ENCODE measurements around the gene LIMA1.
"Not testable (repeated sequence)": the region's sequence is repeated elsewhere in the genome, so short reads cannot be mapped to it uniquely, and the experiment has no call there.

LIMA1 gene

GRCh38 chr12:50246197-50246865 lies 37.0 kb downstream of the LIMA1 start:
- DNase-seq: no peak

GRCh38 chr12:50243507-50243906 lies 39.8 kb downstream of the LIMA1 start:
- no peak for DNase-seq

GRCh38 chr12:50242751-50243191 lies 40.5 kb downstream of the LIMA1 start:
- DNase-seq: no peak

DNA sequence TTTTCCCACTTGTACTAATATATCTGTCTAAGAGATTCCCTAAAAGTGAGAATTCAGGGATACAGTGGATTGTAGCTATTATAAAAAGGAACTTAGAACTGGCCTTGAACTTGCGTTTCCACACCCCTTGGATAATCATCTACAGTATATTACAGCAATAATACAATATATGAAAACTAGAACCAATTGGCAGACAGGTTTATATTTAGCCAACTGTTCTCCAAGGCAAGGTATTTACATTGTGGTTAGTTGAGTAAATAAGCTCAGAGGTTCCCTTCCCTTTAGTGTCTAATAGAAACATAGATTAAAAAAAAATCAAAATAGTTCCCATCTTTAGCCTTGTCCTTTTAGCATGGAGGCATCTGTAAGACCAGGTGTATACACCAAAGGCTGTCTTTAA lies 42.1 kb downstream of the LIMA1 start:
- DNase-seq: no peak

DNA sequence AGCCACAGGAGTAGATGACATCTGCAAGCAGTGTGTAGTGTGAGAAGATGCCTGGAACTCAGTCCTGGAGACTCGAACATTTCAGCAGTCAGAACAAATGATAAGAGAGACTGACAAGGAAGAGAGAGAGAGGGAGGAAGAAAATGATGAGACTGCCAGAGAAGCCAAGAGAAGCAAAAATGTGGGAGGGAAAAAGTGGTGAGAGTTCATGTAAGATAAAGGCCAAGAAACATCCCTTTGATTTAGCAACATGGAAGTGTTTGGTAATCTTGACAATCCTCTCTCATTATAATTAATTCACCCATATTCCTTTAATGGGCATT lies 42.6 kb downstream of the LIMA1 start:
- DNase-seq: no peak

DNA sequence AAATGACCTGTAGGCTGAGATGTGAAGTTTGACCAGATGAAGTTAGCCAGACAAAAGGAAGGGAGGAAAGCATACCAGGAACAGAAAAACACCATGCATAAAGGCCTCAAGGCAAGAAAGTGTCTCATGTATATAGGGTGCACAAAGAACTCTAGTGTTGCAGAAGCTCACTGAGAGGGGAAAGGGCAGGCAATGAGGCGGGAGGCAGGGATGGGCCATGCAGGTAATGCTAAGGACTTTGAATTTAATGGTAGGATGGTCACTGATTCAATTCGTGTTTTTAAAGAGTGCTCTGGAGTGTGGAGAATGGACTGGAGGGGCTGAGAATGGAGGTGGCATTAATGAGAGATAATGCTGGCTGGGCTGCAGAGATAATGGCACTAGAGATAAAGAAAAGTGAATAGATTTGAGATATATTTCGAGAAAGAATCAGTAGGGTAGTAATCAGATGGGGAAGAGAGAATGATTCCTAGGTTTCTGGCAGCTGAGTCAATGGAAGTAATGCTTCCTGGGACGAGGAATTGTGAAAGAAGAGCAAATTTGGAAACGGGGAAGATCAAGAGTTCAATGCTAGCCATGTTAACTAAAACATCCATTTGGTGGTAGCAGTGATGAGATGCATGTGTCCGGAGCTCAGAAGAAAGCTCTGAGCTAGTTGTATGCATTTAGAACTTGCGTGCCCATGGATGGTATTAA lies 43.1 kb downstream of the LIMA1 start:
- no peak for DNase-seq

DNA sequence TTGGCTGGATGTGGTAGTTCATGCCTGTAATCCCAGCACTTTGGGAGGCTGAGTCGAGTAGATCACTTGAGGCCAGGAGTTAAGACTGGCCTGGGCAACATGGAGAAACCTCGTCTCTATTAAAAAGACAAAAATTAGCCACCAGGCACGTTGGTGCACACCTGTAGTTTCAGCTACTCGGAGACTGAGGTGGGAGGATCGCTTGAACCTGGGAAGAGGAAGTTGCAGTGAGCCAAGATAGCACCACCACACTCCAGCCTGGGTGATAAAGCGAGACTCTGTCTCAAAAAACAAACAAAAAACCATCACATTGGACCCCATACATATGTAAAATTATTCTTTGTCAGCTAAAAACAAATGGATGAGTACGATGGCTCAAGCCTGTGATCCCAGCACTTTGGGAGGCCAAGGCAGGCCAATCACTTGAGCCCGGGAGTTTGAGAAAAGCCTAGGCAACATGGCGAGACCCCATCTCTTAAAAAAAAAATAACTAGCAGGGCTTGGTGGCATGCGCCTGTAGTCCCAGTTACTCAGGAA lies 43.9 kb downstream of the LIMA1 start:
- DNase-seq: no peak

DNA sequence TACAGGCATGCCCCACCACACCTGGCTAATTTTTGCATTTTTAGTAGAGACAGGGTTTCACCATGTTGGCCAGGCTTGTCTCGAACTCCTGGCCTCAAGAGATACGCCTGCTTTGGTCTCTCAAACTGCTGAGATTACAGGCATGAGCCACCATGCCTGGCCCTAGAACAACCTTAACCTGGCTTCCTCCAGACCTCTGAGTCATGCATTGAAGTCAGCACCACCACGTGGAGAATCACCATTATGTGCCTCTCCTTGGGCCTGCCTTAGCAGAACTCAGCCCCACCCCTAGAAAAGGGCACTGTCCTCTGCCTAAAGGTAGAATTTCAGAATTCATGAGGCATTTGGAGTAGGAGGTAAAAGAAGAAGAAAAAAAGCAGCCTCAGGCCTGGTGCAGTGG lies 49.0 kb downstream of the LIMA1 start:
- DNase-seq: no peak

GRCh38 chr12:50232771-50233209 lies 50.5 kb downstream of the LIMA1 start:
- DNase-seq: no peak

- no peak for DNase-seq
Measured at GRCh38 chr12:50232206-50232605, 51.1 kb downstream of the LIMA1 start.

GRCh38 chr12:50231346-50231745 lies 52.0 kb downstream of the LIMA1 start:
- DNase-seq: no peak

DNA sequence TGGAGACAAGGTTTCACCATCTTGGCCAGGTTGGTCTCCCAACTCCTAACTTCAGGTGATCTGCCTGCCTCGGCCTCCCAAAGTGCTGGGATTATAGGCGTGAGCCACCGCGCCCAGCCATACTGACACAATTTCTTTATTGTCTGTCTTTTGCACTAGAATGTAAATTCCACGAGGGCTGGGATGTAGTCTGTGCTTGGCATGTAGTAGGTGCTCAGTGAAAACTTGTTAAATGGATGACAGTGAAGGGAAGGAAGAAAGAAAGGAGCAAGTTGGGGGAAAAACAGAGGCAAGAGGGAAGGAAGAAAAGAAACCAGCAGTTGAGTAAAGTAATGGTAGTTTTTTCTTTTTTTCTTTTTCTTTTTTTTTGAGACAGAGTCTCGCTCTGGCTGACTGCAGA lies 53.1 kb downstream of the LIMA1 start:
- DNase-seq: no peak

DNA sequence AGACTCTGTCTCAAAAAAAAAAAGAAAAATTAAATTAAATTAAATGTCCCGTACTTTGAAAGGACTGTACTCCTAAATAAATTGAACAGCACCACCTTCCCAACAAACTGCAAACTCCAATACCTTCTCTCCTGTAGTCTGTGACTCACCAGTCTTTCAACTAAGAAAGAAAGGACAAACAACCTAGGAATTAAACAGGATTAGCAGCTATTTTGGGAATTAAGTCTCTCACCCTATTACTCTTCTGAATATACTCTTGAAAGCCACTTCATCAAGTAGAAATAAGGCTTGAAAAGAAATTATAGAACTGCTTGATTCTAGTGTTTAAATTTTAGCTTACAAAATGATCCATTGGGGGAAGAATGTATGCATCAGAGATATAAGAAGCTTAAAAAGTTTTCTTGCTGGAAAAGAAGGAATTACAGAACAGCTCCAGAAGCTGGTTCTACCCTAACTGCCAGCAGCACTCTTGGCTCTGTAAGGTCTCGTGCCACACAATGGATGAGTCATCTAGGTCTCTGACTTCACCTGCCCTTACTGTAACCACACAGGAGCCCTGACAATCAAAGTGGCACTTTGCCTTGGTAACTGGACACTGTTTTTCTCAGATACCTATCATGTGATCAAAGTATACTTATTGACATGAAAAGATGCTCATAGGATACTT lies 59.2 kb downstream of the LIMA1 start:
- peak; percentile 78 for DNase-seq

GRCh38 chr12:50222275-50222783 lies 61.0 kb downstream of the LIMA1 start:
- peak; percentile 67 for DNase-seq

DNA sequence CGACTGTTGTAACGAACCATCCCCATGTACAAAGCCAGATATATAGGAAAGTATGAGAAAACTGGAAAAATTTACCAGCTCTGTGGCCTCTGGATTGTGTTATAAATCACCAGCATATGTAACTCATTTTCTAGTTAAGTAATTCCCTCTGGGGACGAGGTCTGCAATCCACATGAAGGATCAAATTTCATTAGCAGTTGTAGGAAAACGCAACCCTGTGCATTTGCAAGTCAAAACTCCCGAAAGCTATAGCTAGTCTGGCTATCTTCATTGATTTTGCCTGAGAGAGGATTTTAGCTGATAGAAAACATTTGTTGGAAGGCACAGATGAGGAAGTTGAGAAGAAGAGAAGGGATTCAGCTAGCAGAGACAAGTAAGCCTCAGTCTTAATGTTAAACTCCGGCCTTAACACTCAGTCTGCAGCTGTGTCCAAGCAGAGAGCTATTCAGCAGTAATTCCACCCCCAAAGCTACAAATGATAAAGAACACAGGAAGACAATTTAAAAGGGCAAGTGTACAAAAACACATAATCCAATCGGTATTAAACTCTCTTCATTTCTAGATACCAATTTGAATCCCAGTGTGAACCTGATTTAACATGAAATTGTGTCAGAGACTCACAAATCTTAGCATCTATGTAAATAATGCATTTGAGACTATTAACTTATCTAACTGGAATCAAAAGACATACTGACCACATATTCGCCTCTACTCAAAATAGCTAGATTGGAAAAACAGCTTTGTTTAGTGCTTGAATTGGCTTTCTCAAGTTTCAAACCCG lies 61.9 kb downstream of the LIMA1 start:
- no peak for DNase-seq

GRCh38 chr12:50220363-50220995 lies 62.8 kb downstream of the LIMA1 start:
- peak; percentile 68 for DNase-seq

GRCh38 chr12:50219544-50219943 lies 63.8 kb downstream of the LIMA1 start:
- DNase-seq: no peak

DNA sequence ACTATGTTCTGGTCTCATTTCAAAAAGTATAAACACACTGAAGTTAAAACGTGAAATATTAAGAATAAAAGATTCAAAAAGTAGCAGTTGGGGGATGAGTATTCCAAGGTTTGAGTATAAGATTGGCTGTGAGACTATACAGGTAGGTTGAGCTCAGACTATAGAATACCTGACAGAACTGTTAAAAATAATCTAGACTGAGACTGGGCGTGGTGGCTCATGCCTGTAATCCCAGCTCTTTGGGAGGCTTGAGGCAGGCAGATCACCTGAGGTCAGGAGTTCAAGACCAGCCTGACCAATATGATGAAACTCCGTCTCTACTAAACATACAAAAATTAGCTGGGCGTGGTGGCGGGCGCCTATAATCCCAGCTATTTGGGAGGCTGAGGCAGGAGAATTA lies 64.3 kb downstream of the LIMA1 start:
- DNase-seq: not testable (repeated sequence)

DNA sequence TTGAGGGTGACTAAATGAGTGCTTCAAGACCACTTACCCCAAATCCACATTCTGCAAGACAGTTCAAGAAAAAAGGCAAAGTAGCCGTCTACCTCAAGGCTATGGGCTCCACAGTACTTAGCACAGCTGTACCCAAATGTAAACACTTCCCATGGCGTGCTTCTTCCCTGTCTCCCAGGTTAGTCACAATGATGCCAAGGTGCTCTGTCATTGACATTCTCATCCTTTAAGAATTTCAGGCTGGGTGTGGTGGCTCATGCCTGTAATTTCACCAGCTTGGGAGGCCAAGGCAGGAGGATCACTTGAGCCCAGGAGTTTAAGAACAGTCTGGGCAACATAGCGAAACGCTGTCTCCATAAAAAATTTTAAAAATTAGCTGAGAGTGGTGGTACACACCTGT lies 64.9 kb downstream of the LIMA1 start:
- no peak for DNase-seq

GRCh38 chr12:50217202-50217601 lies 66.1 kb downstream of the LIMA1 start:
- DNase-seq: no peak

- no peak for DNase-seq
Measured at GRCh38 chr12:50215033-50215432, 68.3 kb downstream of the LIMA1 start.

GRCh38 chr12:50214018-50214417 lies 69.3 kb downstream of the LIMA1 start:
- no peak for DNase-seq
